AG09309 (cell line): ENCODE data around the gene CAPZB.

Experiments used
- DNase-seq: peaks from one replicate; pipeline ENCODE4 v3.0.0-alpha.2; 2010; ENCODE audit warnings: low read depth
- H3K4me3 ChIP-seq: 2 replicates; pipeline ENCODE4 v1.5.1; 2011; ENCODE audit warnings: mild to moderate bottlenecking, low read depth, low read length, moderate library complexity; ENCODE audit not compliant: control insufficient read depth
- CTCF ChIP-seq: IDR thresholded peaks from 2 replicates; pipeline ENCODE4 v1.5.1; 2011; ENCODE audit warnings: mild to moderate bottlenecking, low read depth, low read length, inconsistent platforms; ENCODE audit not compliant: insufficient read depth, control insufficient read depth; ENCODE audit errors: missing control alignments

CAPZB gene

DNA sequence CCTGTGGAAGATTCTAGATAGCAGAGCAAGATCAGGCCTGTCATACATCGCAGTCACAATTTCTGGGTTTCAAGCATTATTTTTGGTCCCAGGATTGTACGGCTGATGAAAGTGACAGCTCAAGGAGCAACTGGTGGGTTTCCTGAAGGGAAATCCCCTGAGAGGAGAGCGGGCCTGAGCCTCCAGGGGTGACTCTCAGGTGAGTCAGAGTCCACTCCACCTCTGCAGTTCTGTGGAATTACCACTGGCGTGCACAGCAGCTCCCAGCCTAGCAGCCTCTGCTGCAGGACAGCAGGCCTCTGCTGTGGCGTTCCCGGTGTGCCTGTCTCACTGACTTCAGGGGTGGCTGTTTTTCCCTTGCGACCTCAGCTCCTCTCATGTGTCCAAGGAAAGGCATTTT, 148.8 kb downstream of the CAPZB start:
- no peak for TF ChIP-seq CTCF
- no peak overlapping the region for H3K4me3 ChIP-seq

DNA sequence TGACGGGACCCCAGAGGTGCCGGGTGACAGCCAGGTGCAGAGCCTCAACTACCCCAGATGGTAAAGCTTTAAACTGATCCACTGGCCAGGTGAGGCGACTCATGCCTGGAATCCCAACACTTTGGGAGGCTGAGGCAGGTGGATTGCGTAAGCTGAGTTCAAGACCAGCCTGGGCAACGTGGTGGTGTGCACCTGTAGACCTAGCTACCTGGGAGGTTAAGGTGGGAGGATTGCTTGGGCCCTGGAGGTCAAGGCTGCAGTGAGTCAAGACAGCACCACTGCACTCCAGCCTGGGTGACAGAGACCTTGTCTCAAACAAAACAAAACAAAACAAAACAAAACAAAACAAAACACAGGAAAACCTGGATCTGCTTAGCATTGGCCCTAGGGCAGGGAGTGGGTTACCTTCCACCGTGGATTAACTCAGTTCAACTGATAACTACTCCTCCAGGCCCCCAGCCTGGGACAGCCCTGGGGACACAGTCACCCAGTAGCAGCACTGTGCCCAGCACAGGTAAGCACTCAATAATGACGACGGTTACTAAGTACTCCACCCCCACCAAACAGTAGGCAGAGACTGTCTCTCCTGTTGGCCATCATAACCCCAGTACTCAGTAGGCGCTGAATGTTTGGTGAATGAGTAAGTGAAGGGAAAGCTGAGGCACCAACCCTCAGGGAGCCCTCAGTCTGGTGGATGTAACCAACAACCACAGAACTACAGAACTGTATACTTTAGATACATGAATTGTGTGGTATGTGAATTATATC, 151.6 kb downstream of the CAPZB start:
- DNase-seq: no peak
- no peak overlapping the region for H3K4me3 ChIP-seq
- no peak for TF ChIP-seq CTCF

More for the DNA sequence above, 148.8 kb downstream of the CAPZB start:
- DNase-seq: no peak

GRCh38 chr1:19332832-19333231, 152.5 kb downstream of the CAPZB start:
- DNase-seq: no peak
- TF ChIP-seq CTCF: no peak
- H3K4me3 ChIP-seq: no peak overlapping the region

DNA sequence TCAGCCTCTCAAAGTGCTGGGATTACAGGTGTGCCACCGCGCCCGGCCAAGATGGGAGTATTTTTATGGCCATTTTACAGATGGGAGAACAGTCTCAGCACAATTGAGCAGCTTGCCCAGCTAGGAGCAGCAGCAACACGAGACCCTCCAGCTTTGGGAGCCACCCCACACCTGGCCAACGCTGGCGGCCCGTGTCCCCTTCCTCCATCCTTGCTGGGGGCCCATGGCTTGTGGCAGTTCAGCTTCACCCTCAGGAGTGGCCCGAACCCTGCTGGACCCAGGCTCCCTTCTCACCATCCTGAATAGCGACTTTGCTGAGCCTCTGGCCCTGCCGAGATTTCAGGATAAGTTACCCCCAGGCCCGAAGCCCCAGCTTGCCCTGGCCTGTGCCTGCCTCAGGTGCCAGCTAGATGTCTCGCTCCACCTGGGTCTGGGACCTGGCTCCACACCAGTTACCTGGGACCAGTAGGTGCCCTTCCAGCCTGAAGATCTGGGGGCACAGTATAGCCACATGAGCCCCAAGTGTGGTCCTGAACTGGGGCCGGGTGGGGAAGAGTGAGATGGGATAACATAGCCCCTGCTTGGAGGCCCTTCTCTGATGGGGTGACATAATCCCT, 154.0 kb downstream of the CAPZB start:
- DNase-seq: no peak
- H3K4me3 ChIP-seq: no peak overlapping the region
- no peak for TF ChIP-seq CTCF

- no peak overlapping the region for H3K4me3 ChIP-seq
- no peak for TF ChIP-seq CTCF
- no peak for DNase-seq
Measured at GRCh38 chr1:19330449-19331135, 154.7 kb downstream of the CAPZB start.

DNA sequence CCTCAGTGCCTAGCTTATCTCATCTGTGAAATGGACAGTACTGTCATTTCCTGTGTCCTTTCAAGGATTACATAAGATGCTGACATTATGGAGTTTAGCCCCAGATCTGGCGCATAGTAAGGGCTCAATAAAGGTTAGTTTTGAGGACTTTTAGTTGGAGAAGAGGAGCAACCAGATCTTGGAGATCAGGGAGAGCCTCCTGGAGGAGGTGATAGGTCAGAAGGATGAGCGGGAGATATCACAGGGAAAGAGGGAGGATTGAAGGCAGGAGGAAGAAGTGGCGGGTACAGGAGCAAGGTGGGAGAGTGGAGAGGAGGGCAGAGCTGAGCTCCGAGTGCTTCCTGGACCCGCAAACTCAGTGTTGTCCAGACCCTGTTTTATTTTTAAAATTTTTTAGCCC, 155.7 kb downstream of the CAPZB start:
- no peak overlapping the region for H3K4me3 ChIP-seq
- no peak for TF ChIP-seq CTCF
- no peak for DNase-seq
